Endothelial cell (in vitro differentiated cells): ENCODE results near the gene SNX3. TPM values are rescaled to one million over a fixed set of nuclear protein-coding genes. Genes with fewer than 3 reads are reported as not detected.

ENCODE experiments used
- DNase-seq: peaks from one replicate; pipeline ENCODE4 v3.0.0; 2021; ENCODE audit warnings: low spot score
- H3K27ac Mint-ChIP-seq: one replicate; pipeline ENCODE4 v1.8.0; 2021; ENCODE audit warnings: mixed read lengths, inconsistent platforms; ENCODE audit not compliant: unreplicated experiment
- H3K27me3 Mint-ChIP-seq: one replicate; pipeline ENCODE4 v1.8.0; 2021; ENCODE audit warnings: mild to moderate bottlenecking, moderate library complexity, mixed read lengths, inconsistent platforms; ENCODE audit not compliant: unreplicated experiment
- H3K36me3 Mint-ChIP-seq: one replicate; pipeline ENCODE4 v1.8.0; 2021; ENCODE audit warnings: mild to moderate bottlenecking, low read depth, mixed read lengths, inconsistent platforms; ENCODE audit not compliant: unreplicated experiment
- H3K4me1 Mint-ChIP-seq: one replicate; pipeline ENCODE4 v1.8.0; 2021; ENCODE audit warnings: mild to moderate bottlenecking, mixed read lengths, inconsistent platforms; ENCODE audit not compliant: unreplicated experiment
- H3K4me3 Mint-ChIP-seq: one replicate; pipeline ENCODE4 v1.8.0; 2021; ENCODE audit warnings: mild to moderate bottlenecking, mixed read lengths, inconsistent platforms; ENCODE audit not compliant: unreplicated experiment
- H3K9me3 Mint-ChIP-seq: one replicate; pipeline ENCODE4 v1.8.0; 2021; ENCODE audit warnings: mixed read lengths, inconsistent platforms; ENCODE audit not compliant: unreplicated experiment
- CTCF ChIP-seq: fragments of 200-600 bp; sonication (generic); IDR thresholded peaks from one replicate; pipeline ENCODE4 v1.5.0; 2021; ENCODE audit warnings: antibody characterized with exemption; ENCODE audit not compliant: unreplicated experiment
- total RNA-seq: library from RNA; stranded (reverse); fragmentation: NEBNext Ultra II Directional; extraction: Animal tissue kit (Norgen Biotek cat#: 25700); gene quantifications from one replicate; pipeline ENCODE4 v1.2.1, GENCODE V29; 2021; ENCODE audit not compliant: unreplicated experiment

The SNX3 gene
- total RNA-seq, 1 donor from 2014 or later, result 264 TPM

- H3K4me3 Mint-ChIP-seq, result no peak overlapping the region
- H3K27me3 Mint-ChIP-seq, result peaks cover 1% of the 10 kb centered on the region
Measured at GRCh38 chr6:108291091-108291490, 30.3 kb upstream of the SNX3 start.

GRCh38 chr6:108288742-108289141 is 27.9 kb upstream of the SNX3 start:
- peaks cover 1% of the 10 kb centered on the region for H3K27me3 Mint-ChIP-seq
- H3K4me3 Mint-ChIP-seq, result peak overlapping the region; percentile 15
- no peaks in the 10 kb centered on the region for H3K9me3 Mint-ChIP-seq
- H3K36me3 Mint-ChIP-seq, result no peaks in the 10 kb centered on the region
- no peak overlapping the region for H3K27ac Mint-ChIP-seq
- TF ChIP-seq CTCF, result no peak
- DNase-seq, result no peak
- peaks cover 9% of the 10 kb centered on the region for H3K4me1 Mint-ChIP-seq

More at GRCh38 chr6:108291091-108291490, 30.3 kb upstream of the SNX3 start:
- Mint-ChIP-seq H3K36me3 (no peaks in the 10 kb centered on the region), H3K27ac (no peak overlapping the region), H3K4me1 (peaks cover 21% of the 10 kb centered on the region), H3K9me3 (no peaks in the 10 kb centered on the region)
- TF ChIP-seq CTCF, result no peak
- no peak for DNase-seq

GRCh38 chr6:108287373-108287772 is 26.5 kb upstream of the SNX3 start:
- no peak for DNase-seq
- Mint-ChIP-seq H3K4me3 (no peak overlapping the region), H3K9me3 (no peaks in the 10 kb centered on the region), H3K4me1 (peaks cover 9% of the 10 kb centered on the region), H3K27me3 (peaks cover 1% of the 10 kb centered on the region), H3K27ac (no peak overlapping the region), H3K36me3 (no peaks in the 10 kb centered on the region)
- TF ChIP-seq CTCF, result no peak

- Mint-ChIP-seq H3K9me3 (no peaks in the 10 kb centered on the region), H3K36me3 (no peaks in the 10 kb centered on the region), H3K27ac (no peak overlapping the region), H3K4me1 (peaks cover 9% of the 10 kb centered on the region), H3K4me3 (no peak overlapping the region), H3K27me3 (peaks cover 1% of the 10 kb centered on the region)
- TF ChIP-seq CTCF, result no peak
- no peak for DNase-seq
Measured at GRCh38 chr6:108286366-108286765, 25.5 kb upstream of the SNX3 start.

GRCh38 chr6:108285381-108285780 is 24.5 kb upstream of the SNX3 start:
- DNase-seq, result no peak
- TF ChIP-seq CTCF, result no peak
- H3K4me1 Mint-ChIP-seq, result peaks cover 9% of the 10 kb centered on the region
- H3K27me3 Mint-ChIP-seq, result peaks cover 1% of the 10 kb centered on the region
- H3K9me3 Mint-ChIP-seq, result no peaks in the 10 kb centered on the region
- no peak overlapping the region for H3K27ac Mint-ChIP-seq
- no peaks in the 10 kb centered on the region for H3K36me3 Mint-ChIP-seq
- no peak overlapping the region for H3K4me3 Mint-ChIP-seq
